Measurements from ENCODE around the gene ZNF428.

GRCh38 chr19:43642531-43642930 is 23.1 kb upstream of the ZNF428 start:
- no peak for TF ChIP-seq SP1 (IDR thresholded peaks at IDR 0.05)
- no peak for TF ChIP-seq L3MBTL2 (conservative IDR thresholded peaks at IDR 0.05)
- no peak for TF ChIP-seq BHLHE40 (IDR thresholded peaks at IDR 0.05; ENCODE audit: borderline replicate concordance)
- no peak for TF ChIP-seq NFRKB (IDR thresholded peaks at IDR 0.05)
- no peak for TF ChIP-seq FOXA1 (IDR thresholded peaks at IDR 0.05)
- no peak for TF ChIP-seq SUZ12 (IDR thresholded peaks at IDR 0.05)
- TF ChIP-seq FOXK2 (IDR thresholded peaks at IDR 0.05): no peak
